22Rv1 (cell line): ENCODE results near the gene LIG1.

Experiments used
- CTCF ChIP-seq: fragments of 450-650 bp; IDR thresholded peaks from 2 replicates; pipeline ENCODE4 v1.5.1; 2017; ENCODE audit warnings: mild to moderate bottlenecking
- ZFX ChIP-seq: fragments of 450-650 bp; IDR thresholded peaks from 2 replicates; pipeline ENCODE4 v1.6.1; 2017; ENCODE audit warnings: antibody characterized with exemption, borderline replicate concordance

GRCh38 chr19:48111280-48111679 is 58.9 kb downstream of the LIG1 start:
- no peak for TF ChIP-seq CTCF
- no peak for TF ChIP-seq ZFX
